AG04449 (cell line): ENCODE data around the gene PTPRE.

ENCODE experiments used
- CTCF ChIA-PET: fragments of 350-600 bp; formaldehyde crosslinking; extraction: SDS; loops from one replicate; lab custom pipeline; 2021; ENCODE audit warnings: antibody characterized with exemption; lab: Yijun Ruan, JAX
- POLR2A ChIA-PET: fragments of 400-600, 350-600 bp; formaldehyde crosslinking; extraction: SDS; loops from one replicate; lab custom pipeline; 2020; ENCODE audit warnings: antibody characterized with exemption, inconsistent platforms; lab: Yijun Ruan, JAX
- DNase-seq: peaks from one replicate; pipeline ENCODE4 v3.0.0-alpha.2; 2010; ENCODE audit warnings: low read depth, low spot score
- H3K4me3 ChIP-seq: 2 replicates; pipeline ENCODE4 v1.5.1; 2011; ENCODE audit warnings: low read depth, mild to moderate bottlenecking, control low read depth, low read length
- CTCF ChIP-seq: IDR thresholded peaks from one replicate; pipeline ENCODE4 v1.5.1; 2011; ENCODE audit warnings: mild to moderate bottlenecking, moderate library complexity, low read length, control low read depth, inconsistent platforms; ENCODE audit not compliant: insufficient read depth; ENCODE audit errors: missing control alignments

The PTPRE gene

GRCh38 chr10:127972751-127973357 lies 66.0 kb downstream of the PTPRE start:
- CTCF ChIA-PET: no interaction called here
- H3K4me3 ChIP-seq: no peak overlapping the region
- no peak for TF ChIP-seq CTCF
- POLR2A ChIA-PET: no interaction called here
- no peak for DNase-seq

GRCh38 chr10:127973791-127974311 lies 66.9 kb downstream of the PTPRE start:
- CTCF ChIA-PET: no interaction called here
- POLR2A ChIA-PET: no interaction called here
- no peak for DNase-seq
- TF ChIP-seq CTCF: no peak
- H3K4me3 ChIP-seq: no peak overlapping the region

GRCh38 chr10:127974911-127975310 lies 68.0 kb downstream of the PTPRE start:
- CTCF ChIA-PET: interaction anchor here (1.0 kb wide), 1 partner anchor 37 kb away, joined by 3 read pairs; no protein-coding TSS in a partner anchor
- TF ChIP-seq CTCF: no peak
- no peak overlapping the region for H3K4me3 ChIP-seq
- DNase-seq: no peak
- POLR2A ChIA-PET: no interaction called here

- ChIA-PET POLR2A (interaction anchor here (0.6 kb wide), 1 partner anchor 32 kb away, joined by 4 read pairs; no protein-coding TSS in a partner anchor), CTCF (no interaction called here)
- no peak for TF ChIP-seq CTCF
- DNase-seq: no peak
- no peak overlapping the region for H3K4me3 ChIP-seq
Measured at GRCh38 chr10:127976286-127976685, 69.4 kb downstream of the PTPRE start.

GRCh38 chr10:127976701-127977356 lies 69.9 kb downstream of the PTPRE start:
- ChIA-PET POLR2A (interaction anchor here (0.6 kb wide), 1 partner anchor 32 kb away, joined by 4 read pairs; no protein-coding TSS in a partner anchor), CTCF (no interaction called here)
- H3K4me3 ChIP-seq: no peak overlapping the region
- no peak for TF ChIP-seq CTCF
- no peak for DNase-seq

GRCh38 chr10:127977357-127978009 lies 70.6 kb downstream of the PTPRE start:
- TF ChIP-seq CTCF: no peak
- no peak for DNase-seq

More at GRCh38 chr10:127977357-127978009, 70.6 kb downstream of the PTPRE start:
- POLR2A ChIA-PET: no interaction called here
- CTCF ChIA-PET: no interaction called here
- H3K4me3 ChIP-seq: no peak overlapping the region
